K562 (cell line): ENCODE results near the gene PARD3B. TPM values are rescaled to one million over a fixed set of nuclear protein-coding genes. Genes with fewer than 3 reads are reported as not detected.
A peak's percentile ranks its signal among the peaks of the same experiment; 100 is the strongest.

Experiments
- ATAC-seq: fragments of 200-7000 bp; cut with Tn5 transposase; 3 replicates; pipeline ENCODE4 v1.9.1; 2020; ENCODE audit warnings: moderate library complexity
- BruUV-seq: library from RNA; stranded (reverse); fragments of 400-500 nt; replicated peaks from 2 replicates; lab custom pipeline; 2021; lab: Mats Ljungman, UMichigan
- CTCF ChIA-PET: fragments of 300-600 bp; formaldehyde crosslinking; extraction: SDS; loops from one replicate; lab custom pipeline; 2021; ENCODE audit warnings: low intra/inter-chr PET ratio; lab: Yijun Ruan, JAX
- POLR2A ChIA-PET: fragments of 300-600, 350-650 bp; sonication (Branson Sonifier 250); formaldehyde crosslinking; extraction: SDS; loops from one replicate; lab custom pipeline; 2021; ENCODE audit warnings: antibody characterized with exemption, inconsistent platforms; lab: Yijun Ruan, JAX
- DNase-seq, 4 experiments: peaks; one replicate each; pipeline versions ENCODE4 v3.0.0 to v3.0.0-alpha.2; 2011 to 2018; ENCODE audit warnings: low spot score in 3 of 4, mixed read lengths in 3 of 4; ENCODE audit errors: extremely low read depth in 1 of 4
- FAIRE-seq: peaks from 2 replicates; lab custom pipeline; 2011; peaks lifted over from hg19 to GRCh38; lab: Jason Lieb, UNC
- H2AFZ ChIP-seq: 2 replicates; pipeline ENCODE4 v1.6.0; 2011; ENCODE audit warnings: low read depth, low read length, control low read depth, inconsistent platforms
- H3K27ac ChIP-seq: fragments of 200-600 bp; 3 replicates; pipeline ENCODE4 v1.8.0; 2011; ENCODE audit warnings: low read depth, mild to moderate bottlenecking, control low read depth, inconsistent platforms, low read length, moderate library complexity, mixed read lengths; ENCODE audit errors: extremely low read depth
- H3K27me3 ChIP-seq, 2 experiments: fragments of 300-600 bp in 1 of 2; 2 replicates in 1 of 2; 3 replicates in 1 of 2; pipeline versions ENCODE4 v1.6.0 to v1.8.0; 2011; ENCODE audit warnings: inconsistent platforms in 2 of 2, low read length in 2 of 2, mild to moderate bottlenecking in 1 of 2, mixed read lengths in 1 of 2, moderate library complexity in 1 of 2; ENCODE audit not compliant: control insufficient read depth in 2 of 2, insufficient read depth in 2 of 2
- H3K36me3 ChIP-seq: fragments of 300-600 bp; 3 replicates; pipeline ENCODE4 v1.8.0; 2011; ENCODE audit warnings: mild to moderate bottlenecking, low read length, inconsistent platforms; ENCODE audit not compliant: control insufficient read depth, insufficient read depth
- H3K4me1 ChIP-seq, 2 experiments: fragments of 200-600 bp in 1 of 2; replicated peaks in 1 of 2; 2 replicates in 1 of 2; 3 replicates in 1 of 2; pipeline versions ENCODE4 v1.5.1 to v1.8.0; 2011; ENCODE audit warnings: inconsistent platforms in 2 of 2, low read length in 2 of 2, mild to moderate bottlenecking in 1 of 2, mixed read lengths in 1 of 2, moderate library complexity in 1 of 2; ENCODE audit not compliant: control insufficient read depth in 2 of 2, insufficient read depth in 2 of 2
- H3K4me2 ChIP-seq: 2 replicates; pipeline ENCODE4 v1.6.1; 2011; ENCODE audit warnings: low read length, control low read depth, inconsistent platforms, mixed read lengths; ENCODE audit not compliant: insufficient read depth
- H3K4me3 ChIP-seq: fragments of 200-600 bp; sonication (generic), shearing (Covaris generic); 2 replicates; pipeline ENCODE4 v1.5.1; 2016; ENCODE audit warnings: control low read depth, inconsistent platforms
- H3K79me2 ChIP-seq: fragments of 200-600 bp; 3 replicates; pipeline ENCODE4 v1.8.0; 2011; ENCODE audit warnings: low read length, inconsistent platforms; ENCODE audit not compliant: control insufficient read depth, insufficient read depth
- H3K9ac ChIP-seq, 2 experiments: 2 replicates each; pipeline versions ENCODE4 v1.6.0 to v1.6.1; 2011; ENCODE audit warnings: low read depth in 2 of 2, low read length in 2 of 2, control low read depth in 1 of 2, inconsistent platforms in 1 of 2, mild to moderate bottlenecking in 1 of 2, mixed read lengths in 1 of 2; ENCODE audit not compliant: insufficient read depth in 1 of 2
- H3K9me1 ChIP-seq: one replicate; pipeline ENCODE4 v1.6.0; 2011; ENCODE audit warnings: inconsistent platforms, mild to moderate bottlenecking, low read length, moderate library complexity; ENCODE audit not compliant: control insufficient read depth, insufficient read depth
- H3K9me3 ChIP-seq: replicated peaks from 2 replicates; pipeline ENCODE4 v1.5.1; 2011; ENCODE audit warnings: low read depth, low read length, inconsistent platforms; ENCODE audit not compliant: control insufficient read depth, insufficient read depth
- H4K20me1 ChIP-seq: replicated peaks from 2 replicates; pipeline ENCODE4 v1.6.1; 2011; ENCODE audit warnings: low read length, inconsistent platforms, mixed read lengths; ENCODE audit not compliant: control insufficient read depth, insufficient read depth
- ATF3 ChIP-seq, 2 experiments: fragments of 450-650 bp in 1 of 2; sonication (generic) in 1 of 2; formaldehyde crosslinking in 1 of 2; IDR thresholded peaks in 1 of 2; conservative IDR thresholded peaks in 1 of 2; 2 replicates each; pipeline versions ENCODE4 v1.6.1 to v1.8.1; 2016 to 2023; ENCODE audit warnings: mild to moderate bottlenecking in 2 of 2, moderate library complexity in 2 of 2, inconsistent platforms in 1 of 2, missing genetic modification reagents in 1 of 2
- ATF7 ChIP-seq: fragments of 450-650 bp; IDR thresholded peaks from 2 replicates; pipeline ENCODE4 v1.7.1; 2014; ENCODE audit warnings: mild to moderate bottlenecking, moderate library complexity
- FOSL1 ChIP-seq: fragments of 200-800 bp; sonication (Bioruptor generic); conservative IDR thresholded peaks from 2 replicates; pipeline ENCODE4 v1.6.1; 2016; ENCODE audit warnings: missing genetic modification characterization, missing compliant biosample characterization
- MAFF ChIP-seq: IDR thresholded peaks from 2 replicates; pipeline ENCODE4 v1.6.1; 2012; ENCODE audit warnings: low read length, improper control_type of control experiment
- PBX2 ChIP-seq, 2 experiments: IDR thresholded peaks in 1 of 2; conservative IDR thresholded peaks in 1 of 2; 2 replicates each; pipeline ENCODE4 v1.6.1; 2016; ENCODE audit warnings: low read depth in 2 of 2, mild to moderate bottlenecking in 1 of 2, missing compliant biosample characterization in 1 of 2, missing genetic modification characterization in 1 of 2, moderate library complexity in 1 of 2
- POLR2G ChIP-seq: fragments of 200-400 bp; formaldehyde crosslinking; IDR thresholded peaks from 2 replicates; pipeline ENCODE4 v1.6.1; 2017; ENCODE audit warnings: low read depth, mild to moderate bottlenecking, antibody characterized with exemption, low read length, moderate library complexity
- RBM25 ChIP-seq: fragments of 200-400 bp; formaldehyde crosslinking; IDR thresholded peaks from 2 replicates; pipeline ENCODE4 v1.6.1; 2018; ENCODE audit warnings: low read length, low read depth, moderate library complexity; ENCODE audit not compliant: severe bottlenecking
- SIN3B ChIP-seq: fragments of 450-650 bp; IDR thresholded peaks from 2 replicates; pipeline ENCODE4 v1.6.1; 2017; ENCODE audit warnings: low read depth, mild to moderate bottlenecking, moderate library complexity
- SMARCC2 ChIP-seq: fragments of 450-650 bp; IDR thresholded peaks from 2 replicates; pipeline ENCODE4 v1.6.1; 2017; ENCODE audit warnings: antibody characterized with exemption, moderate library complexity, mild to moderate bottlenecking, low read depth
- ZBTB34 ChIP-seq: fragments of 250-450 bp; sonication (Bioruptor Pico); IDR thresholded peaks from 2 replicates; pipeline ENCODE4 v1.8.0; 2021; ENCODE audit warnings: mild to moderate bottlenecking, moderate library complexity
- WGBS: fragments of 100-300 bp; shearing (Covaris generic); methylation state at CpG from one replicate; pipeline ENCODE4 v1.1.6; 2016; ENCODE audit warnings: low coverage, mixed read lengths; ENCODE audit not compliant: insufficient coverage; ENCODE audit errors: missing lambda C conversion rate; 5-methylcytosine and 5-hydroxymethylcytosine counted together
- in situ Hi-C: fragments of 300-500 bp; cut with MboI; formaldehyde crosslinking; loops from 4 replicates; pipeline ENCODE4 v1.15.0; 2018; ENCODE audit warnings: inconsistent platforms, mixed read lengths
- intact Hi-C: fragments of 100-400 bp; cut with micrococcal nuclease; formaldehyde crosslinking; loops from 2 replicates; pipeline ENCODE4 v1.14.2; 2022
- polyA plus RNA-seq, 8 experiments: library from polyadenylated mRNA; depleted of rRNA in 4 of 8; stranded (reverse) in 5 of 8; unstranded in 3 of 8; fragments of >200 nt; fragmentation: Nextera tagmentation in 2 of 8; fragmentation: Illumina TruSeq in 1 of 8; extraction: Ambion mirVana in 2 of 8; extraction: Trizol in 1 of 8; gene quantifications; 2 replicates each; pipeline versions ENCODE4 v1.2.1 to v1.2.3, GENCODE V29; 2011 to 2014; ENCODE audit warnings: inconsistent platforms in 1 of 8, missing spikeins in 1 of 8
- total RNA-seq, 7 experiments: library from RNA; depleted of rRNA in 6 of 7; stranded (reverse); fragments of >200 nt in 6 of 7; fragmentation: Illumina TruSeq in 2 of 7; extraction: Trizol in 2 of 7; gene quantifications; 2 replicates each; pipeline versions ENCODE4 v1.2.1 to v1.2.3, GENCODE V29; 2011 to 2021; ENCODE audit warnings: low replicate concordance in 1 of 7

The PARD3B gene
- total and polyA plus RNA-seq, 9 of the 15 experiments (the other 6 are each of a cell fraction or from before 2014, with no cell fraction given) = 0.15 to 3.0 (median 1.1) TPM

GRCh38 chr2:204575463-204575862, 30.2 kb downstream of the PARD3B start (continued):
- TF ChIP-seq ZBTB34 (CRISPR knock-in tag) (no peak), POLR2G (no peak), PBX2 (CRISPR knock-in tag; IDR thresholded peaks at IDR 0.05; ENCODE audit: low read depth) (no peak), PBX2 (tag; conservative IDR thresholded peaks at IDR 0.05; ENCODE audit: low read depth) (no peak)

GRCh38 chr2:204576362-204576979, 31.2 kb downstream of the PARD3B start:
- 28% methylated on average over 6 of the region's 6 CpGs for WGBS

More at GRCh38 chr2:204576362-204576979, 31.2 kb downstream of the PARD3B start:
- no peaks in the 10 kb centered on the region for H3K9me3 ChIP-seq
- H3K9ac ChIP-seq = no peak overlapping the region
- in situ Hi-C loops (no loop called here), intact Hi-C loops (no loop called here)
- no peak overlapping the region for H3K4me2 ChIP-seq
- no peaks in the 10 kb centered on the region for H3K79me2 ChIP-seq
- no peak for ATAC-seq
- no peak for TF ChIP-seq ATF7
- TF ChIP-seq ATF3 (IDR thresholded peaks at IDR 0.05) = peak; percentile 49
- no peak for TF ChIP-seq ATF3 (CRISPR knock-in tag; conservative IDR thresholded peaks at IDR 0.05)
- TF ChIP-seq RBM25 = no peak
- 0 out of 2 replicates have a peak, but pooled peaks have one; percentile 24 for TF ChIP-seq FOSL1 (tag)
- TF ChIP-seq SMARCC2 = no peak
- no peak for TF ChIP-seq SIN3B
- no peak for TF ChIP-seq MAFF
- BruUV-seq = no TSS peak
- H3K9me1 ChIP-seq = no peaks in the 10 kb centered on the region
- no peaks in the 10 kb centered on the region for H4K20me1 ChIP-seq
- no peak overlapping the region for H3K4me3 ChIP-seq
- no peaks in the 10 kb centered on the region for H3K36me3 ChIP-seq
- POLR2A ChIA-PET = no interaction called here
- no peaks in the 10 kb centered on the region for H3K4me1 ChIP-seq
- no peak for FAIRE-seq
- H3K27me3 ChIP-seq = no peaks in the 10 kb centered on the region
- DNase-seq = no peak
- no peak overlapping the region for H3K27ac ChIP-seq
- CTCF ChIA-PET = no interaction called here
- H2AFZ ChIP-seq = no peak overlapping the region
